Ishikawa (cell line): ENCODE measurements around the gene DAPK3.

Source experiments
- CEBPB ChIP-seq: IDR thresholded peaks from 2 replicates; pipeline ENCODE4 v1.6.1; 2012
- CREB1 ChIP-seq: IDR thresholded peaks from 2 replicates; pipeline ENCODE4 v1.6.1; 2012; ENCODE audit warnings: low read depth
- EGR1 ChIP-seq: IDR thresholded peaks from 2 replicates; pipeline ENCODE4 v1.6.1; 2012
- EP300 ChIP-seq: IDR thresholded peaks from 2 replicates; pipeline ENCODE4 v1.6.1; 2012; ENCODE audit warnings: borderline replicate concordance
- FOXM1 ChIP-seq: IDR thresholded peaks from 2 replicates; pipeline ENCODE4 v1.6.1; 2012; ENCODE audit warnings: low read depth, borderline replicate concordance
- MAX ChIP-seq: IDR thresholded peaks from 2 replicates; pipeline ENCODE4 v1.6.1; 2012
- NFIC ChIP-seq: IDR thresholded peaks from 2 replicates; pipeline ENCODE4 v1.6.1; 2012
- RAD21 ChIP-seq: IDR thresholded peaks from 2 replicates; pipeline ENCODE4 v1.6.1; 2012; ENCODE audit warnings: low read depth
- REST ChIP-seq: IDR thresholded peaks from 2 replicates; pipeline ENCODE4 v1.6.1; 2012; ENCODE audit warnings: low read depth, mild to moderate bottlenecking
- TAF1 ChIP-seq: IDR thresholded peaks from 2 replicates; pipeline ENCODE4 v1.6.1; 2012; ENCODE audit warnings: low read depth, mild to moderate bottlenecking
- TCF12 ChIP-seq: IDR thresholded peaks from 2 replicates; pipeline ENCODE4 v1.6.1; 2012; ENCODE audit warnings: low read depth
- TEAD4 ChIP-seq: IDR thresholded peaks from 2 replicates; pipeline ENCODE4 v1.6.1; 2012
- USF1 ChIP-seq: IDR thresholded peaks from 2 replicates; pipeline ENCODE4 v1.6.1; 2012
- YY1 ChIP-seq: IDR thresholded peaks from 2 replicates; pipeline ENCODE4 v1.6.1; 2012; ENCODE audit warnings: low read depth
- ZBTB7A ChIP-seq: IDR thresholded peaks from 2 replicates; pipeline ENCODE4 v1.6.1; 2012; ENCODE audit warnings: low read depth

The DAPK3 gene

GRCh38 chr19:3919793-3920192 is 51.1 kb downstream of the DAPK3 start:
- TF ChIP-seq ZBTB7A (no peak), USF1 (no peak), MAX (no peak), RAD21 (no peak), REST (no peak), TCF12 (no peak), NFIC (no peak), EP300 (no peak), YY1 (no peak), TAF1 (no peak), FOXM1 (no peak), CREB1 (no peak), EGR1 (no peak), CEBPB (no peak), TEAD4 (no peak)

GRCh38 chr19:3916033-3916432 is 54.9 kb downstream of the DAPK3 start:
- TF ChIP-seq CEBPB, result no peak
- no peak for TF ChIP-seq NFIC
- TF ChIP-seq MAX, result no peak

- TF ChIP-seq NFIC (no peak), MAX (no peak), RAD21 (no peak), YY1 (no peak), CREB1 (no peak), EGR1 (no peak), CEBPB (no peak), REST (no peak), FOXM1 (no peak), TAF1 (no peak), USF1 (no peak)
Measured at GRCh38 chr19:3914199-3914598, 56.7 kb downstream of the DAPK3 start.

- no peak for TF ChIP-seq NFIC
- no peak for TF ChIP-seq RAD21
- TF ChIP-seq EGR1, result no peak
- no peak for TF ChIP-seq TEAD4
Measured at GRCh38 chr19:3910105-3910504, 60.8 kb downstream of the DAPK3 start.
